Stimulated activated CD4-positive, alpha-beta T cell treated with anti-CD3 and anti-CD28 coated beads, Interleukin-1b, Interleukin-23, amount 100 ng/mL, for 1 hour (primary cell): Measurements from ENCODE around the gene NXPH1.

ENCODE experiments used
- DNase-seq, 2 donors: peaks; one replicate each; pipeline ENCODE4 v3.0.0-alpha.2; 2020; ENCODE audit warnings: low read depth in 2 of 2

NXPH1 gene

GRCh38 chr7:8592167-8592566 is 158.8 kb downstream of the NXPH1 start:
- no peak for DNase-seq

- DNase-seq, result no peak
These were observed 160.7 kb downstream of the NXPH1 start for GRCh38 chr7:8594115-8594514.

GRCh38 chr7:8597565-8597964 is 164.2 kb downstream of the NXPH1 start:
- no peak for DNase-seq

GRCh38 chr7:8601121-8601520 is 167.7 kb downstream of the NXPH1 start:
- DNase-seq, result no peak

- no peak for DNase-seq
These were observed 171.8 kb downstream of the NXPH1 start for GRCh38 chr7:8605221-8605620.

- no peak for DNase-seq
These were observed 179.2 kb downstream of the NXPH1 start for GRCh38 chr7:8612584-8612983.

GRCh38 chr7:8613191-8613590 is 179.8 kb downstream of the NXPH1 start:
- DNase-seq, result no peak

GRCh38 chr7:8615019-8615418 is 181.6 kb downstream of the NXPH1 start:
- DNase-seq, result no peak

GRCh38 chr7:8618441-8619070 is 185.1 kb downstream of the NXPH1 start:
- no peak for DNase-seq

GRCh38 chr7:8620169-8620568 is 186.8 kb downstream of the NXPH1 start:
- no peak for DNase-seq

GRCh38 chr7:8625612-8626011 is 192.2 kb downstream of the NXPH1 start:
- DNase-seq, result no peak

- no peak for DNase-seq
These were observed 193.9 kb downstream of the NXPH1 start for GRCh38 chr7:8627325-8627724.

GRCh38 chr7:8628656-8629055 is 195.2 kb downstream of the NXPH1 start:
- no peak for DNase-seq

GRCh38 chr7:8629504-8629903 is 196.1 kb downstream of the NXPH1 start:
- no peak for DNase-seq

- no peak for DNase-seq
These were observed 203.9 kb downstream of the NXPH1 start for GRCh38 chr7:8637322-8637721.

GRCh38 chr7:8638076-8638475 is 204.7 kb downstream of the NXPH1 start:
- DNase-seq, result no peak

- no peak for DNase-seq
These were observed 206.3 kb downstream of the NXPH1 start for GRCh38 chr7:8639668-8640067.

- DNase-seq, result no peak
These were observed 207.3 kb downstream of the NXPH1 start for GRCh38 chr7:8640671-8641070.

GRCh38 chr7:8668627-8669500 is 235.5 kb downstream of the NXPH1 start:
- DNase-seq, result no peak

- no peak for DNase-seq
These were observed 236.1 kb downstream of the NXPH1 start for GRCh38 chr7:8669501-8669851.

- no peak for DNase-seq
These were observed 251.0 kb downstream of the NXPH1 start for GRCh38 chr7:8684426-8684825.

GRCh38 chr7:8699875-8700624 is 266.6 kb downstream of the NXPH1 start:
- DNase-seq, result no peak

- DNase-seq, result no peak
These were observed 269.4 kb downstream of the NXPH1 start for GRCh38 chr7:8702807-8703206.
